MM.1S (cell line): ENCODE measurements around the gene HERC2.

ENCODE experiments used
- EZH2phosphoT487 ChIP-seq: fragments of 300-600 bp; sonication (generic); IDR thresholded peaks from 2 replicates; pipeline ENCODE4 v1.6.1; 2018; ENCODE audit warnings: antibody characterized with exemption, low read length
- TF ChIP-seq, protein P1 (sequence below): fragments of 300-600 bp; sonication (generic); IDR thresholded peaks from 2 replicates; pipeline ENCODE4 v1.5.1; 2016; ENCODE audit warnings: antibody characterized with exemption, low read length, mixed read lengths

DNA sequence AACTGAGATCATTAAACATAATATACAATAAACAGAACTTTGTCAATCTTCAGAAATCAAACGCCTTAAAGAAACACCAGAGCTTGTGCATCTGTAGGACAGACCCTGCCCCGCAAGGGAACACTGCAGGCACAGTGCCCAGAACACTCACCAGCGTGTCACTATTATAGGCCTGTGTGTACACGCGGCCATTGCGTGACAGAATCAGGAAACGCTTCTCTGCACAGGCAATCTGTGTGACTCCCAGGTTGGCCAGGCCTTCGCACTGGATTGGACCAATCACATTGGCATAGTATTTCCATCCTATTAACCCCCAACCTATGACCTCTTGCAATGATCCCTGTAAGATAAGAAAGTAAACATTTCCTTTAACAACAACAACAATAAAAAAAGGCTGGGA, 52.9 kb downstream of the HERC2 start:
- TF ChIP-seq, protein P1, sequence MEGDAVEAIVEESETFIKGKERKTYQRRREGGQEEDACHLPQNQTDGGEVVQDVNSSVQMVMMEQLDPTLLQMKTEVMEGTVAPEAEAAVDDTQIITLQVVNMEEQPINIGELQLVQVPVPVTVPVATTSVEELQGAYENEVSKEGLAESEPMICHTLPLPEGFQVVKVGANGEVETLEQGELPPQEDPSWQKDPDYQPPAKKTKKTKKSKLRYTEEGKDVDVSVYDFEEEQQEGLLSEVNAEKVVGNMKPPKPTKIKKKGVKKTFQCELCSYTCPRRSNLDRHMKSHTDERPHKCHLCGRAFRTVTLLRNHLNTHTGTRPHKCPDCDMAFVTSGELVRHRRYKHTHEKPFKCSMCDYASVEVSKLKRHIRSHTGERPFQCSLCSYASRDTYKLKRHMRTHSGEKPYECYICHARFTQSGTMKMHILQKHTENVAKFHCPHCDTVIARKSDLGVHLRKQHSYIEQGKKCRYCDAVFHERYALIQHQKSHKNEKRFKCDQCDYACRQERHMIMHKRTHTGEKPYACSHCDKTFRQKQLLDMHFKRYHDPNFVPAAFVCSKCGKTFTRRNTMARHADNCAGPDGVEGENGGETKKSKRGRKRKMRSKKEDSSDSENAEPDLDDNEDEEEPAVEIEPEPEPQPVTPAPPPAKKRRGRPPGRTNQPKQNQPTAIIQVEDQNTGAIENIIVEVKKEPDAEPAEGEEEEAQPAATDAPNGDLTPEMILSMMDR: no peak
- TF ChIP-seq EZH2phosphoT487: no peak
